H9 (cell line): ENCODE data around the gene HAT1. TPM values are rescaled to one million over a fixed set of nuclear protein-coding genes. Genes with fewer than 3 reads are reported as not detected.

Experiments used
- DNase-seq: peaks from one replicate; pipeline ENCODE4 v3.0.0-alpha.2; 2017
- H2AFZ ChIP-seq: one replicate; pipeline ENCODE4 v1.6.1; 2013; ENCODE audit warnings: mild to moderate bottlenecking, low read length, control low read depth, moderate library complexity
- H2AK5ac ChIP-seq: 2 replicates; pipeline ENCODE4 v1.6.1; 2013; ENCODE audit warnings: low read length, control low read depth, mixed read lengths; ENCODE audit not compliant: insufficient read length
- H2BK120ac ChIP-seq: one replicate; pipeline ENCODE4 v1.6.1; 2013; ENCODE audit warnings: low read depth, mild to moderate bottlenecking, low read length, control low read depth, inconsistent platforms; ENCODE audit not compliant: poor library complexity, severe bottlenecking
- H2BK12ac ChIP-seq: 2 replicates; pipeline ENCODE4 v1.6.1; 2013; ENCODE audit warnings: low read length, control low read depth, mixed read lengths, low read depth; ENCODE audit not compliant: insufficient read length
- H2BK15ac ChIP-seq: 2 replicates; pipeline ENCODE4 v1.6.1; 2013; ENCODE audit warnings: low read depth, low read length, control low read depth
- H2BK20ac ChIP-seq: one replicate; pipeline ENCODE4 v1.6.1; 2013; ENCODE audit warnings: low read depth, mild to moderate bottlenecking, low read length, control low read depth, inconsistent platforms; ENCODE audit not compliant: poor library complexity, severe bottlenecking
- H2BK5ac ChIP-seq: 2 replicates; pipeline ENCODE4 v1.6.1; 2013; ENCODE audit warnings: low read length, control low read depth, mixed read lengths; ENCODE audit not compliant: insufficient read length
- H3K14ac ChIP-seq: 2 replicates; pipeline ENCODE4 v1.6.1; 2013; ENCODE audit warnings: low read length, control low read depth; ENCODE audit not compliant: insufficient read depth
- H3K18ac ChIP-seq: 2 replicates; pipeline ENCODE4 v1.6.1; 2013; ENCODE audit warnings: low read depth, mild to moderate bottlenecking, mixed read lengths, low read length, control low read depth; ENCODE audit not compliant: insufficient read length
- H3K23ac ChIP-seq: 2 replicates; pipeline ENCODE4 v1.6.1; 2013; ENCODE audit warnings: low read length, control low read depth, mixed read lengths, low read depth; ENCODE audit not compliant: insufficient read length
- H3K23me2 ChIP-seq: 2 replicates; pipeline ENCODE4 v1.6.1; 2013; ENCODE audit warnings: low read depth, mild to moderate bottlenecking, mixed read lengths, low read length, control low read depth; ENCODE audit not compliant: insufficient read length, poor library complexity, severe bottlenecking
- H3K27ac ChIP-seq: 2 replicates; pipeline ENCODE4 v1.5.1; 2013; ENCODE audit warnings: low read length, control low read depth, mixed read lengths, low read depth; ENCODE audit not compliant: insufficient read length
- H3K27me3 ChIP-seq: 2 replicates; pipeline ENCODE4 v1.6.1; 2013; ENCODE audit warnings: low read length, control low read depth, inconsistent platforms; ENCODE audit not compliant: insufficient read depth
- H3K4ac ChIP-seq: 2 replicates; pipeline ENCODE4 v1.6.1; 2013; ENCODE audit warnings: low read depth, mild to moderate bottlenecking, control low read depth, inconsistent platforms, low read length, moderate library complexity
- H3K4me1 ChIP-seq: 2 replicates; pipeline ENCODE4 v1.6.1; 2013; ENCODE audit warnings: low read length, control low read depth, inconsistent platforms; ENCODE audit not compliant: insufficient read depth
- H3K4me2 ChIP-seq: 2 replicates; pipeline ENCODE4 v1.6.1; 2013; ENCODE audit warnings: low read length, control low read depth, mixed read lengths; ENCODE audit not compliant: insufficient read length, insufficient read depth
- H3K56ac ChIP-seq: 2 replicates; pipeline ENCODE4 v1.6.1; 2013; ENCODE audit warnings: low read depth, mild to moderate bottlenecking, mixed read lengths, low read length, control low read depth; ENCODE audit not compliant: insufficient read length
- H3K79me1 ChIP-seq: 2 replicates; pipeline ENCODE4 v1.6.1; 2013; ENCODE audit warnings: low read depth, mild to moderate bottlenecking, moderate library complexity, low read length, control low read depth, inconsistent platforms; ENCODE audit not compliant: insufficient read depth, poor library complexity, severe bottlenecking
- H3K79me2 ChIP-seq: 2 replicates; pipeline ENCODE4 v1.6.1; 2013; ENCODE audit warnings: low read length, control low read depth, inconsistent platforms; ENCODE audit not compliant: insufficient read depth
- H3K9ac ChIP-seq: 2 replicates; pipeline ENCODE4 v1.6.1; 2013; ENCODE audit warnings: low read length, control low read depth, mixed read lengths; ENCODE audit not compliant: insufficient read length; ENCODE audit errors: extremely low read depth
- H3K9me3 ChIP-seq: one replicate; pipeline ENCODE4 v1.6.1; 2013; ENCODE audit warnings: low read depth, low read length, inconsistent platforms; ENCODE audit not compliant: control insufficient read depth
- H3T11ph ChIP-seq: one replicate; pipeline ENCODE4 v1.6.1; 2013; ENCODE audit warnings: mild to moderate bottlenecking, low read length, control low read depth, inconsistent platforms
- H4K20me1 ChIP-seq: one replicate; pipeline ENCODE4 v1.6.1; 2013; ENCODE audit not compliant: control insufficient read depth, insufficient read length, insufficient read depth
- H4K5ac ChIP-seq: 2 replicates; pipeline ENCODE4 v1.6.1; 2013; ENCODE audit warnings: low read depth, mild to moderate bottlenecking, mixed read lengths, low read length, control low read depth; ENCODE audit not compliant: insufficient read length
- H4K8ac ChIP-seq: replicated peaks from 2 replicates; pipeline ENCODE4 v1.6.1; 2013; ENCODE audit warnings: low read length, control low read depth, mixed read lengths, low read depth; ENCODE audit not compliant: insufficient read length
- H4K91ac ChIP-seq: 2 replicates; pipeline ENCODE4 v1.6.1; 2013; ENCODE audit warnings: low read depth, mild to moderate bottlenecking, moderate library complexity, mixed read lengths, low read length, control low read depth; ENCODE audit not compliant: insufficient read length
- H3K27ac Mint-ChIP-seq, 3 experiments: 2 replicates in 2 of 3; 3 replicates in 1 of 3; pipeline ENCODE4 v1.8.0; 2020 to 2021; ENCODE audit warnings: mixed read lengths in 3 of 3, mild to moderate bottlenecking in 1 of 3, moderate library complexity in 1 of 3
- H3K27me3 Mint-ChIP-seq: 2 replicates; pipeline ENCODE4 v1.8.0; 2021; ENCODE audit warnings: low read depth, mild to moderate bottlenecking, moderate library complexity, mixed read lengths
- H3K36me3 Mint-ChIP-seq, 3 experiments: 2 replicates in 2 of 3; 3 replicates in 1 of 3; pipeline ENCODE4 v1.8.0; 2020 to 2021; ENCODE audit warnings: low read depth in 3 of 3, mixed read lengths in 3 of 3; ENCODE audit not compliant: insufficient read depth in 1 of 3
- H3K4me1 Mint-ChIP-seq, 2 experiments: 2 replicates each; pipeline ENCODE4 v1.8.0; 2020; ENCODE audit warnings: mixed read lengths in 2 of 2
- H3K4me3 Mint-ChIP-seq, 2 experiments: 2 replicates in 1 of 2; 3 replicates in 1 of 2; pipeline ENCODE4 v1.8.0; 2020 to 2021; ENCODE audit warnings: mild to moderate bottlenecking in 2 of 2, mixed read lengths in 2 of 2, moderate library complexity in 1 of 2
- H3K9me3 Mint-ChIP-seq, 2 experiments: 2 replicates in 1 of 2; 3 replicates in 1 of 2; pipeline ENCODE4 v1.8.0; 2020; ENCODE audit warnings: mild to moderate bottlenecking in 2 of 2, mixed read lengths in 2 of 2, moderate library complexity in 1 of 2
- WGBS: extraction: QIAGEN DNeasy Blood & Tissue Kit; methylation state at CpG from one replicate; pipeline ENCODE4 v1.1.7; 2013; ENCODE audit warnings: missing lambda C conversion rate, low lambda C conversion rate, mixed read lengths; ENCODE audit not compliant: insufficient read length; ENCODE audit errors: extremely low coverage; 5-methylcytosine and 5-hydroxymethylcytosine counted together
- total RNA-seq: library from RNA; stranded (reverse); gene quantifications from 2 replicates; pipeline ENCODE4 v1.2.1, GENCODE V29; 2021
- TF ChIP-seq, protein P1 (sequence below): fragments of 200-600 bp; sonication (generic); conservative IDR thresholded peaks from 3 replicates; pipeline ENCODE4 v1.8.0; 2021; ENCODE audit warnings: antibody characterized with exemption, mild to moderate bottlenecking

The HAT1 gene
- total RNA-seq, 1 experiment from 2014 or later: 73.0 TPM

DNA sequence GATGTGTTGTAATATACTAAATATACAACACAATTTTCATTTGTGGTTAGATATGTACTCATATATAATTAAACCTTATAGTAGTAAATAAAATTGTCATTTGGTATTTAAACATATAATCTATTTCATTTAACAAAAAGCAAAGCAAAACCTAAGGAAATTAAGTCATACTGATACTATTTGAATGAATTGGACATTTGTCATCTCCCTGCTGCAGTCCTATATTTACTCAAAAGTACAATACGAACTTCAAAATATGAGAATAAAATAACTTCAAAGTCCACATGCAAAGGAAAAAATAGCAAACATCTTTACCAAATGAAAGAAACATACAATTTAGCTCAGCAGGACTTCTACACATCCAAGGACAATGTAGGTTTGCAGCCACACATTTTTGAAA, 11.8 kb upstream of the HAT1 start:
- no peaks in the 10 kb centered on the region for H3K9me3 ChIP-seq
- H3K4ac ChIP-seq: no peak overlapping the region
- no peak overlapping the region for H2BK120ac ChIP-seq
- no peak overlapping the region for H3K23ac ChIP-seq
- H3K4me3 Mint-ChIP-seq: no peak overlapping the region
- no peak overlapping the region for H3K27ac Mint-ChIP-seq
- H3K79me2 ChIP-seq: no peaks in the 10 kb centered on the region
- peaks cover 2% of the 10 kb centered on the region; the same call in 1 of the 2 replicates for H3K27me3 Mint-ChIP-seq
- no peak overlapping the region for H4K5ac ChIP-seq
- H3K4me2 ChIP-seq: no peak overlapping the region
- H2AK5ac ChIP-seq: no peak overlapping the region
- H4K8ac ChIP-seq: no peak overlapping the region
- H2AFZ ChIP-seq: no peak overlapping the region
- H2BK5ac ChIP-seq: no peak overlapping the region
- H3K23me2 ChIP-seq: no peaks in the 10 kb centered on the region
- H2BK15ac ChIP-seq: no peak overlapping the region
- no peak overlapping the region for H3K9ac ChIP-seq
- TF ChIP-seq, protein P1, sequence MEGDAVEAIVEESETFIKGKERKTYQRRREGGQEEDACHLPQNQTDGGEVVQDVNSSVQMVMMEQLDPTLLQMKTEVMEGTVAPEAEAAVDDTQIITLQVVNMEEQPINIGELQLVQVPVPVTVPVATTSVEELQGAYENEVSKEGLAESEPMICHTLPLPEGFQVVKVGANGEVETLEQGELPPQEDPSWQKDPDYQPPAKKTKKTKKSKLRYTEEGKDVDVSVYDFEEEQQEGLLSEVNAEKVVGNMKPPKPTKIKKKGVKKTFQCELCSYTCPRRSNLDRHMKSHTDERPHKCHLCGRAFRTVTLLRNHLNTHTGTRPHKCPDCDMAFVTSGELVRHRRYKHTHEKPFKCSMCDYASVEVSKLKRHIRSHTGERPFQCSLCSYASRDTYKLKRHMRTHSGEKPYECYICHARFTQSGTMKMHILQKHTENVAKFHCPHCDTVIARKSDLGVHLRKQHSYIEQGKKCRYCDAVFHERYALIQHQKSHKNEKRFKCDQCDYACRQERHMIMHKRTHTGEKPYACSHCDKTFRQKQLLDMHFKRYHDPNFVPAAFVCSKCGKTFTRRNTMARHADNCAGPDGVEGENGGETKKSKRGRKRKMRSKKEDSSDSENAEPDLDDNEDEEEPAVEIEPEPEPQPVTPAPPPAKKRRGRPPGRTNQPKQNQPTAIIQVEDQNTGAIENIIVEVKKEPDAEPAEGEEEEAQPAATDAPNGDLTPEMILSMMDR: no peak
- DNase-seq: no peak
- H4K20me1 ChIP-seq: no peaks in the 10 kb centered on the region
- H4K91ac ChIP-seq: no peak overlapping the region
- no CpG with 5 or more reads among the region's 1 CpG for WGBS
- no peak overlapping the region for H3K18ac ChIP-seq
- H3K4me1 ChIP-seq: no peaks in the 10 kb centered on the region
- no peaks in the 10 kb centered on the region for H3K79me1 ChIP-seq
- no peaks in the 10 kb centered on the region for H3K27me3 ChIP-seq
- H2BK20ac ChIP-seq: no peak overlapping the region
- H3K56ac ChIP-seq: no peak overlapping the region
- no peak overlapping the region for H2BK12ac ChIP-seq
- H3K14ac ChIP-seq: no peak overlapping the region
- no peaks in the 10 kb centered on the region for H3K4me1 Mint-ChIP-seq
- no peak overlapping the region for H3K27ac ChIP-seq
- no peak overlapping the region for H3T11ph ChIP-seq
- no peaks in the 10 kb centered on the region for H3K36me3 Mint-ChIP-seq
- no peaks in the 10 kb centered on the region for H3K9me3 Mint-ChIP-seq
